WTC11 (cell line): ENCODE data around the gene UPF1.

Experiments
- CTCF ChIP-seq: fragments of 200-600 bp; IDR thresholded peaks from 2 replicates; pipeline ENCODE4 v1.8.0; 2022; ENCODE audit warnings: antibody characterized with exemption
- E2F1 ChIP-seq: sonication (generic); formaldehyde crosslinking; IDR thresholded peaks from 2 replicates; pipeline ENCODE4 v1.8.0; 2022; ENCODE audit warnings: mild to moderate bottlenecking, missing genetic modification reagents
- GABPB1 ChIP-seq: sonication (generic); formaldehyde crosslinking; IDR thresholded peaks from 2 replicates; pipeline ENCODE4 v1.8.1; 2023; ENCODE audit warnings: mild to moderate bottlenecking, missing genetic modification reagents
- NFYB ChIP-seq: sonication (generic); formaldehyde crosslinking; conservative IDR thresholded peaks from 2 replicates; pipeline ENCODE4 v1.8.0; 2022; ENCODE audit warnings: low read depth, missing genetic modification reagents
- SMAD4 ChIP-seq: sonication (generic); formaldehyde crosslinking; IDR thresholded peaks from 2 replicates; pipeline ENCODE4 v1.8.0; 2022; ENCODE audit warnings: mild to moderate bottlenecking, missing genetic modification reagents

GRCh38 chr19:18807861-18808331 lies 23.9 kb upstream of the UPF1 start:
- TF ChIP-seq SMAD4 (CRISPR knock-in tag) (no peak), E2F1 (CRISPR knock-in tag) (no peak), GABPB1 (CRISPR knock-in tag) (no peak), NFYB (no peak), CTCF (no peak)
